Measurements from ENCODE around the gene IGF2R. TPM values are rescaled to one million over a fixed set of nuclear protein-coding genes. Genes with fewer than 3 reads are reported as not detected.

IGF2R gene
- total RNA-seq, 1 donor from 2014 or later: 35.1 TPM

DNA sequence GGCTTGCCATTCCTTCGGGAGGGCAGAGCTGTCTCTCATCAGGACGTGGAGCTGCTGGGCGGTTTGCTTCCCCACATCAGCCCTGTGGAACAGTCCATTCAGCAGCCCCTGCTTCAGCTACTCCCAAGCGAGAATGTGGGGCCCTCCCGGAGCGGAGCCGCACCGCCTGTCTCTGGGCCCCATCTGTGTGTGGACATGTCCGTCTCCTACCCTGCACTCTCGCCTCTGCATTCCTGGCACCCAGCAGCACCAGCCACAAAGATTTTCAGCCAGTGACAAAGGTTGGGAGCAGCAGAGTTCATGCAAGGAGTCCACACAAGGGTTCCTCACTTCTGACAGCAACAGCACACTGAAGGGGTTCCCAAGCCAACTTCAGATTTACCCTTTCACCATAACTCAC lies 123.7 kb downstream of the IGF2R start:
- Histone ChIP-seq H3K9ac (no peak overlapping the region), H3F3A (ENCODE audit: low read depth) (no peaks in the 10 kb centered on the region), H3K79me2 (ENCODE audit: low read depth) (no peaks in the 10 kb centered on the region), H3K4me3 (no peak overlapping the region), H3K4me1 (no peaks in the 10 kb centered on the region), H2AFZ (replicated peaks) (no peak overlapping the region), H3K27me3 (no peaks in the 10 kb centered on the region), H3K4me2 (no peak overlapping the region), H3K27ac (no peak overlapping the region), H4K20me1 (ENCODE audit: low read depth) (no peaks in the 10 kb centered on the region), H3K9me3 (ENCODE audit: low read depth) (no peaks in the 10 kb centered on the region), H3K36me3 (no peaks in the 10 kb centered on the region)
- H3K9me3 Mint-ChIP-seq: no peaks in the 10 kb centered on the region
- peaks cover 43% of the 10 kb centered on the region for H3K36me3 Mint-ChIP-seq
- H3K4me1 Mint-ChIP-seq: no peaks in the 10 kb centered on the region
- no peak for TF ChIP-seq EZH2phosphoT487 (IDR thresholded peaks at IDR 0.05)
- TF ChIP-seq, protein P1, sequence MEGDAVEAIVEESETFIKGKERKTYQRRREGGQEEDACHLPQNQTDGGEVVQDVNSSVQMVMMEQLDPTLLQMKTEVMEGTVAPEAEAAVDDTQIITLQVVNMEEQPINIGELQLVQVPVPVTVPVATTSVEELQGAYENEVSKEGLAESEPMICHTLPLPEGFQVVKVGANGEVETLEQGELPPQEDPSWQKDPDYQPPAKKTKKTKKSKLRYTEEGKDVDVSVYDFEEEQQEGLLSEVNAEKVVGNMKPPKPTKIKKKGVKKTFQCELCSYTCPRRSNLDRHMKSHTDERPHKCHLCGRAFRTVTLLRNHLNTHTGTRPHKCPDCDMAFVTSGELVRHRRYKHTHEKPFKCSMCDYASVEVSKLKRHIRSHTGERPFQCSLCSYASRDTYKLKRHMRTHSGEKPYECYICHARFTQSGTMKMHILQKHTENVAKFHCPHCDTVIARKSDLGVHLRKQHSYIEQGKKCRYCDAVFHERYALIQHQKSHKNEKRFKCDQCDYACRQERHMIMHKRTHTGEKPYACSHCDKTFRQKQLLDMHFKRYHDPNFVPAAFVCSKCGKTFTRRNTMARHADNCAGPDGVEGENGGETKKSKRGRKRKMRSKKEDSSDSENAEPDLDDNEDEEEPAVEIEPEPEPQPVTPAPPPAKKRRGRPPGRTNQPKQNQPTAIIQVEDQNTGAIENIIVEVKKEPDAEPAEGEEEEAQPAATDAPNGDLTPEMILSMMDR (IDR thresholded peaks at IDR 0.05): no peak
- TF ChIP-seq EZH2 (IDR thresholded peaks at IDR 0.05): no peak
- no peak overlapping the region for H3K27ac Mint-ChIP-seq
- DNase-seq (ENCODE audit: low spot score): no peak
- H3K4me3 Mint-ChIP-seq: no peak overlapping the region
- H3K27me3 Mint-ChIP-seq (ENCODE audit: insufficient read depth, low read depth): peaks cover 2% of the 10 kb centered on the region

DNA sequence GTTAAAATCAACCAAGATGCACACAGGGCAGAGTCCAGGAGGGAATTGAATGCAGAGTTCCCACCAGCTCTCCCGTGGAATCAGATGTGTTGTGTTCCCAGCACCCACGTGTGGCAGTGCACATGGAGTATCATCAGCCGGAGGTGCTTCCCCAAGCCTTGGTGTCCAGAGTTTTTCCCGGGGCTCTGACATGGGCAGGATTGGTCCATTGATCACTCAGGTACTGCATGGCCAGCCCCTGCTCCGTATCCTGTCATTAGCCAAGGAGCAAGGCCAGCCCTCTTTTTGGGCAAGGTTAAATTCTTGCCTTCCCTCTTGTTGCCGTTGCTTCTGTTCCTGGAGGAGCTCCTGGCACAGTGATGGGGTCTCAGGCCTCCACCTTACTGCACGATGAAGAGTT lies 124.2 kb downstream of the IGF2R start:
- Mint-ChIP-seq H3K36me3 (peaks cover 45% of the 10 kb centered on the region), H3K4me1 (no peaks in the 10 kb centered on the region), H3K27me3 (ENCODE audit: insufficient read depth, low read depth) (peaks cover 2% of the 10 kb centered on the region), H3K27ac (no peak overlapping the region), H3K9me3 (no peaks in the 10 kb centered on the region), H3K4me3 (no peak overlapping the region)
- TF ChIP-seq, protein P1 (IDR thresholded peaks at IDR 0.05): no peak
- no peak for TF ChIP-seq EZH2phosphoT487 (IDR thresholded peaks at IDR 0.05)
- no peak for TF ChIP-seq EZH2 (IDR thresholded peaks at IDR 0.05)
- no peak overlapping the region for H3K4me2 ChIP-seq
- no peak overlapping the region for H2AFZ ChIP-seq (replicated peaks)
- H3K79me2 ChIP-seq (ENCODE audit: low read depth): no peaks in the 10 kb centered on the region
- no peaks in the 10 kb centered on the region for H3K4me1 ChIP-seq
- H3K4me3 ChIP-seq: no peak overlapping the region
- H3K27ac ChIP-seq: no peak overlapping the region
- H3K27me3 ChIP-seq: no peaks in the 10 kb centered on the region
- H3K36me3 ChIP-seq: no peaks in the 10 kb centered on the region
- H4K20me1 ChIP-seq (ENCODE audit: low read depth): no peaks in the 10 kb centered on the region
- H3K9ac ChIP-seq: no peak overlapping the region
- no peaks in the 10 kb centered on the region for H3F3A ChIP-seq (ENCODE audit: low read depth)
- no peak for DNase-seq (ENCODE audit: low spot score)
- H3K9me3 ChIP-seq (ENCODE audit: low read depth): no peaks in the 10 kb centered on the region

DNA sequence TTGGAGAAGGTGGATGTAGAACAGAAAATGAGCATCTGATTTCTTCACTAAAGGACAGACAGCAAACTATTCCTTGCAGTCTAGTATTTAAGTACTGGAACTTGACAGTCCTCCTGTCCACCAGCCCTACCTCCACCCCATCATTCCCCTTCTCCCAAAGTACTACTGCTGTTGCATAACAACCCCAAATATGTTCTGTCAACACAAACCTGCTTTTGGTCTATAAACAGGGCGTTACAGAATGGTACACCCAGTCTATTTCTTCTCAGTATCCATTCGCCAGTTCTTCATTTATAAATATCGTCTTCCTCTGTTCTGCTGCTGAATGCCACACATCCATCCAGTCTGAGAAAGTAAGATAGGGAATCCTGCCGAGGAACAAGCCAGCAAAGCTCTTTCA lies 125.1 kb downstream of the IGF2R start:
- Mint-ChIP-seq H3K9me3 (no peaks in the 10 kb centered on the region), H3K27ac (no peak overlapping the region), H3K4me1 (no peaks in the 10 kb centered on the region), H3K4me3 (no peak overlapping the region), H3K27me3 (ENCODE audit: insufficient read depth, low read depth) (peaks cover 2% of the 10 kb centered on the region), H3K36me3 (peaks cover 50% of the 10 kb centered on the region)
- TF ChIP-seq, protein P1 (IDR thresholded peaks at IDR 0.05): no peak
- TF ChIP-seq EZH2phosphoT487 (IDR thresholded peaks at IDR 0.05) (no peak), EZH2 (IDR thresholded peaks at IDR 0.05) (no peak)
- no peak overlapping the region for H3K9ac ChIP-seq
- no peaks in the 10 kb centered on the region for H3K27me3 ChIP-seq
- DNase-seq (ENCODE audit: low spot score): no peak
- no peak overlapping the region for H3K4me2 ChIP-seq
- H4K20me1 ChIP-seq (ENCODE audit: low read depth): no peaks in the 10 kb centered on the region
- H3K4me1 ChIP-seq: no peaks in the 10 kb centered on the region
- H3K36me3 ChIP-seq: peaks cover 2% of the 10 kb centered on the region
- no peak overlapping the region for H3K27ac ChIP-seq
- H3K79me2 ChIP-seq (ENCODE audit: low read depth): no peaks in the 10 kb centered on the region
- H3K4me3 ChIP-seq: no peak overlapping the region
- H3F3A ChIP-seq (ENCODE audit: low read depth): no peaks in the 10 kb centered on the region
- no peaks in the 10 kb centered on the region for H3K9me3 ChIP-seq (ENCODE audit: low read depth)
- no peak overlapping the region for H2AFZ ChIP-seq (replicated peaks)

Data from neural progenitor cell (in vitro differentiated cells).